ENCODE measurements around the gene HTR6.

The HTR6 gene

DNA sequence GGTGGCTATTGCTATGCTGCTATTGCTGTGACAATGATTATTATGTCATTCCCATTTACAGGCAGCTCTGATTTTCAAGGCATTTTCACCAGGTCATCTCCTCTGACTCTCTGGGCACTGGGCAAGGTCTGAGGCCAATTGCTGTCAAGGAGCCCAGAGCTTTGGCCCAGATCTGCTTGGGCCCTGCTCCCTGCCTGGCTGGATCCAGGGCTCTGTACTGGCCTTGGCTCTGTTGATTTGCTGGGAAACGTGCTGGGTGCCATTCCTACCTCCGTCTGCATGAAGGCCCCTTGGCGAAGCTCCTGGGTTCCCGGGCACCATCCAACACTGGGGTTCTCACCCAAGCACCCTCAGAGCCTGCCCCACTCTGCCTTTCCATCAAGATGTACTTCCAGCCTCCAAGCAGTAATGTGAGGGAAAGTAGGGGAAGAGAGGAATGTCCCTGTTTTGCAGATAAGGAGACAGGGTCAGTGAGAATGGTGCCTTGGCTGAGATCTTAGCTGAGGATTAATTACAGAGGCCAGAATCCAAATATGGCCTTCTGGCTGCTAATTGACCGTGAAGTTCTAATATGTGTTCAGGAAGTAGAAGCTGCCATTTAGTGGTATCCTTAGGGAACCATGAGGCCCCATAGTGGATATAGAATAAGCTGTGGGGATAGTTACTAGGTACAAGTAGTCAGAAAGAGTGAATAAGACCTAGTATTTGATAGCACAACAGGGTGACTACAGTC, 63.9 kb downstream of the HTR6 start:
- no peak for DNase-seq

DNA sequence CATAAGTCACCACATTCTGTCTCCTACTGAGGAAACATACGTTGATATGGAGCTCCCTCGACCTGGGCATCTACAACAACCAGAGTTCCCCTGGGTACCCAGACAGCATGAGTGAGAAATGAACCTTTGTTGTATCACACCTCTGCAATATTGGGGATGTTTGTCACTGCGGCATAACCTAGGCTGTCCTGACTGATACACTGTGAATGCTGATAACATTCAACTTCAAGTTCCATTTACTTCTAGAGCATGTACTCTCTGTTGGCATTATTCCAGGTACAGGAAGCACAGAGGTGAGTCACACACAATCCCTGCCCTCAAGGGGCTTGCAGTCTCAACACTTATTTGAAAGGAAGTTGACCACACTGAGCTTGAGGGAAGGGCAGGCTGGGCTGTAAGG, 65.6 kb downstream of the HTR6 start:
- DNase-seq, result no peak
